Mesendoderm (in vitro differentiated cells): Measurements from ENCODE around the gene PLPPR1.

Experiments
- DNase-seq: peaks from one replicate; pipeline ENCODE4 v3.0.0; 2013
- H2AK5ac ChIP-seq: 2 replicates; pipeline ENCODE4 v1.6.1; 2013; ENCODE audit warnings: low read length, inconsistent platforms
- H2BK120ac ChIP-seq: 2 replicates; pipeline ENCODE4 v1.6.1; 2013; ENCODE audit warnings: low read depth, mild to moderate bottlenecking, low read length, moderate library complexity, mixed read lengths
- H2BK15ac ChIP-seq: replicated peaks from 2 replicates; pipeline ENCODE4 v1.6.1; 2013; ENCODE audit warnings: low read depth, mild to moderate bottlenecking, moderate library complexity
- H2BK5ac ChIP-seq: 2 replicates; pipeline ENCODE4 v1.6.1; 2013; ENCODE audit warnings: low read length, inconsistent platforms
- H3K18ac ChIP-seq: 2 replicates; pipeline ENCODE4 v1.6.1; 2013; ENCODE audit warnings: mild to moderate bottlenecking, low read length, mixed read lengths
- H3K23ac ChIP-seq: one replicate; pipeline ENCODE4 v1.6.1; 2013; ENCODE audit warnings: low read length
- H3K27ac ChIP-seq: 2 replicates; pipeline ENCODE4 v1.5.1; 2013; ENCODE audit warnings: low read depth, mild to moderate bottlenecking, inconsistent platforms, low read length, moderate library complexity
- H3K27me3 ChIP-seq: 2 replicates; pipeline ENCODE4 v1.6.1; 2013; ENCODE audit warnings: low read length, control low read depth, mild to moderate bottlenecking, inconsistent platforms; ENCODE audit not compliant: insufficient read depth, poor library complexity
- H3K36me3 ChIP-seq: 2 replicates; pipeline ENCODE4 v1.6.1; 2013; ENCODE audit warnings: low read length, inconsistent platforms; ENCODE audit not compliant: control insufficient read depth, insufficient read depth
- H3K4ac ChIP-seq: one replicate; pipeline ENCODE4 v1.6.1; 2013; ENCODE audit warnings: low read depth, mild to moderate bottlenecking, low read length, moderate library complexity
- H3K4me1 ChIP-seq: 2 replicates; pipeline ENCODE4 v1.6.1; 2013; ENCODE audit warnings: low read depth, low read length, inconsistent platforms; ENCODE audit not compliant: control insufficient read depth
- H3K4me2 ChIP-seq: 2 replicates; pipeline ENCODE4 v1.6.1; 2013; ENCODE audit warnings: low read length
- H3K4me3 ChIP-seq: 2 replicates; pipeline ENCODE4 v1.5.1; 2013; ENCODE audit warnings: mild to moderate bottlenecking, low read length
- H3K56ac ChIP-seq: one replicate; pipeline ENCODE4 v1.6.1; 2013; ENCODE audit warnings: low read length
- H3K79me1 ChIP-seq: 2 replicates; pipeline ENCODE4 v1.6.1; 2013; ENCODE audit warnings: low read length, inconsistent platforms
- H3K79me2 ChIP-seq: 2 replicates; pipeline ENCODE4 v1.6.1; 2013; ENCODE audit warnings: mild to moderate bottlenecking, low read length; ENCODE audit not compliant: control insufficient read depth, insufficient read depth
- H3K9ac ChIP-seq: 2 replicates; pipeline ENCODE4 v1.6.1; 2013; ENCODE audit warnings: low read length, inconsistent platforms
- H4K5ac ChIP-seq: one replicate; pipeline ENCODE4 v1.6.1; 2013; ENCODE audit warnings: low read length
- H4K8ac ChIP-seq: one replicate; pipeline ENCODE4 v1.6.1; 2013; ENCODE audit warnings: low read depth, mild to moderate bottlenecking, control low read depth, low read length, moderate library complexity
- WGBS: extraction: QIAGEN DNeasy Blood & Tissue Kit; methylation state at CpG from one replicate; pipeline ENCODE4 v1.1.7; 2013; ENCODE audit warnings: low lambda C conversion rate, missing lambda C conversion rate; ENCODE audit not compliant: insufficient coverage; ENCODE audit errors: extremely low coverage; 5-methylcytosine and 5-hydroxymethylcytosine counted together

The PLPPR1 gene

GRCh38 chr9:101264727-101265126 is 236.2 kb downstream of the PLPPR1 start:
- no peak overlapping the region for H3K4ac ChIP-seq
- no peak overlapping the region for H3K56ac ChIP-seq
- no peaks in the 10 kb centered on the region for H3K79me2 ChIP-seq
- H3K27me3 ChIP-seq: no peaks in the 10 kb centered on the region
- no peak overlapping the region for H3K4me3 ChIP-seq
- H2BK5ac ChIP-seq: no peak overlapping the region
- H2AK5ac ChIP-seq: no peak overlapping the region
- no peak overlapping the region for H3K9ac ChIP-seq
- H4K5ac ChIP-seq: no peak overlapping the region
- DNase-seq: no peak
- H4K8ac ChIP-seq: no peak overlapping the region
- no peaks in the 10 kb centered on the region for H3K36me3 ChIP-seq
- H2BK15ac ChIP-seq: no peak overlapping the region
- no peak overlapping the region for H2BK120ac ChIP-seq
- peaks cover 2% of the 10 kb centered on the region for H3K4me1 ChIP-seq
- H3K18ac ChIP-seq: no peak overlapping the region
- no peak overlapping the region for H3K4me2 ChIP-seq
- no peak overlapping the region for H3K23ac ChIP-seq
- H3K79me1 ChIP-seq: no peaks in the 10 kb centered on the region
- H3K27ac ChIP-seq: no peak overlapping the region

DNA sequence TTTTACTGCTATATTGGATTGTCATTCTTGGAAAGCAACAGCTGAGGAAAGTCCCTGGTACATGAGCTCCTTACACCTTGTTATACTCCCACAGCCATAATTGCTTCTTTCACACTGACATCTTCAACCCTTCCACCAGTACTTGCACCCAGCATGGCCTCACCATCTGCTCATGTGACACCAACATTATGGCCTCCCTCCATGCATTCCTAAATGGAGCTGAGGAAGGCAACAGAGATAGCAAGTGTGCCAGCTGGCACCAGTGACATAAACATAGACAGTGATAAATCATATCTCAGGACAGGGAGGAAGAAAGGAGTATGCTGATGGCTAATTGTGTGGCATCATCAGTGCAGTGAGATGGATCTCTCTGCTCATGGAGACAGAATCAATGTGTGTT is 236.7 kb downstream of the PLPPR1 start:
- H3K79me2 ChIP-seq: no peaks in the 10 kb centered on the region
- H3K23ac ChIP-seq: no peak overlapping the region
- no peak overlapping the region for H3K4me3 ChIP-seq
- no peak overlapping the region for H3K56ac ChIP-seq
- no peak overlapping the region for H2AK5ac ChIP-seq
- H3K27me3 ChIP-seq: no peaks in the 10 kb centered on the region
- no peak overlapping the region for H3K4ac ChIP-seq
- no peak overlapping the region for H2BK120ac ChIP-seq
- no peak overlapping the region for H3K4me2 ChIP-seq
- H3K79me1 ChIP-seq: no peaks in the 10 kb centered on the region
- H2BK15ac ChIP-seq: no peak overlapping the region
- H4K8ac ChIP-seq: no peak overlapping the region
- H2BK5ac ChIP-seq: no peak overlapping the region
- no peak overlapping the region for H3K18ac ChIP-seq
- no peak for DNase-seq
- no peak overlapping the region for H3K27ac ChIP-seq
- no peak overlapping the region for H4K5ac ChIP-seq
- H3K36me3 ChIP-seq: no peaks in the 10 kb centered on the region
- H3K9ac ChIP-seq: no peak overlapping the region
- H3K4me1 ChIP-seq: peaks cover 4% of the 10 kb centered on the region

GRCh38 chr9:101268426-101268825 is 239.9 kb downstream of the PLPPR1 start:
- Histone ChIP-seq H4K8ac (no peak overlapping the region), H3K36me3 (no peaks in the 10 kb centered on the region), H3K4ac (no peak overlapping the region), H3K4me3 (no peak overlapping the region), H3K18ac (no peak overlapping the region), H3K4me2 (no peak overlapping the region), H2BK15ac (no peak overlapping the region), H3K56ac (no peak overlapping the region), H3K27ac (no peak overlapping the region), H3K23ac (no peak overlapping the region), H2BK120ac (no peak overlapping the region), H3K4me1 (peaks cover 4% of the 10 kb centered on the region), H2BK5ac (no peak overlapping the region), H4K5ac (no peak overlapping the region), H3K79me2 (no peaks in the 10 kb centered on the region), H3K9ac (no peak overlapping the region), H3K79me1 (no peaks in the 10 kb centered on the region), H2AK5ac (no peak overlapping the region), H3K27me3 (no peaks in the 10 kb centered on the region)
- no CpG with 5 or more reads among the region's 1 CpG for WGBS
- no peak for DNase-seq

GRCh38 chr9:101269591-101270283 is 241.2 kb downstream of the PLPPR1 start:
- no peak overlapping the region for H3K9ac ChIP-seq
- no peak overlapping the region for H3K18ac ChIP-seq
- no peaks in the 10 kb centered on the region for H3K27me3 ChIP-seq
- no peaks in the 10 kb centered on the region for H3K36me3 ChIP-seq
- no peaks in the 10 kb centered on the region for H3K79me1 ChIP-seq
- no peak overlapping the region for H3K4me2 ChIP-seq
- no peak overlapping the region for H3K27ac ChIP-seq
- H3K23ac ChIP-seq: no peak overlapping the region
- H2BK15ac ChIP-seq: no peak overlapping the region
- no peak overlapping the region for H2AK5ac ChIP-seq
- H3K4ac ChIP-seq: no peak overlapping the region
- H2BK120ac ChIP-seq: no peak overlapping the region
- DNase-seq: no peak
- no peak overlapping the region for H4K5ac ChIP-seq
- H2BK5ac ChIP-seq: no peak overlapping the region
- no peak overlapping the region for H3K4me3 ChIP-seq
- H3K56ac ChIP-seq: peak overlapping the region; percentile 28
- H3K79me2 ChIP-seq: no peaks in the 10 kb centered on the region
- no CpG with 5 or more reads among the region's 9 CpGs for WGBS
- peaks cover 4% of the 10 kb centered on the region for H3K4me1 ChIP-seq
- H4K8ac ChIP-seq: no peak overlapping the region

DNA sequence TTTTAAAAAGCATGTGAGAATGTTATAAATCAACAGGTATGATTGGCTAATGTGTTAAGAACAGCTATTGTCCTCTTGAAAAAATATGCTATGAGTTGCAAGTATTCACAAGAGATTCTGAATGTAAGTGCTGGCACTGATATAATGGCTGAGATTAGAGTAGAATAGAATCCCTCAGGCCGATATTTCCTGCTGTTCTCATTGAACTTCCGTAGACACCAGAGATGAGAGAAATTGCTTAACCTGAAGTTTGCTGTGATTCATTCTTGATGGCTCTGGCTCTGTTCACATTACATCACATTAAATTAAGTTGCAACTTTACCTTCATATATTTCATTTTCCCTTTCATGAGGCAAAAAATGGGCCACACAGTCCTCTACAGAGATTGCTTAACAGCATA is 241.8 kb downstream of the PLPPR1 start:
- Histone ChIP-seq H3K27ac (no peak overlapping the region), H3K56ac (no peak overlapping the region), H3K4ac (no peak overlapping the region), H3K18ac (no peak overlapping the region), H3K79me2 (no peaks in the 10 kb centered on the region), H2BK120ac (no peak overlapping the region), H3K27me3 (no peaks in the 10 kb centered on the region), H3K4me2 (no peak overlapping the region), H4K5ac (no peak overlapping the region), H3K23ac (no peak overlapping the region), H3K4me3 (no peak overlapping the region), H4K8ac (no peak overlapping the region), H3K9ac (no peak overlapping the region), H3K79me1 (no peaks in the 10 kb centered on the region), H2BK15ac (no peak overlapping the region), H2AK5ac (no peak overlapping the region), H2BK5ac (no peak overlapping the region), H3K36me3 (no peaks in the 10 kb centered on the region), H3K4me1 (peaks cover 4% of the 10 kb centered on the region)
- peak; percentile 31 for DNase-seq
- WGBS: no CpG with 5 or more reads among the region's 2 CpGs

DNA sequence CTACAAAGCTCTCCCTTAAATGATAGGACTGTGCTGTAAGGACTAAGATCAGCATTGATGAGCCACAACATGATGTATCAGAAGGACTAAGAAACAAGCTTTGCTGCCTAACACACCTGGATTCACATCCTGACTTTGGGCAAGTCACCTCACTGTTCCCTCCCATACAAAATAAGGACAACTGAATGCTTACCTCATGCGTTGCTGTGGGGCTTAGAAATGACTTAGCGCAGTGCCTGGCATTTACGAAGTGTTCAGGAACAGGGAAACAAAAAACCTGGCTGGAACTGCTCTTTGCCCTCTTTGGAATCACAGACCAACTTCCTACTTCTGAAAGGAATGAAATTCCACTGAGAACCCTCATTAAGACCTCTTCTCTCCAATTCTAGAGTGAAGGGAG is 242.6 kb downstream of the PLPPR1 start:
- H3K79me1 ChIP-seq: no peaks in the 10 kb centered on the region
- no peak overlapping the region for H3K4me2 ChIP-seq

More for the DNA sequence above, 242.6 kb downstream of the PLPPR1 start:
- H3K79me2 ChIP-seq: no peaks in the 10 kb centered on the region
- no peak overlapping the region for H2BK120ac ChIP-seq
- WGBS: no CpG with 5 or more reads among the region's 3 CpGs
- peaks cover 4% of the 10 kb centered on the region for H3K4me1 ChIP-seq
- DNase-seq: no peak
- H3K9ac ChIP-seq: no peak overlapping the region
- no peaks in the 10 kb centered on the region for H3K27me3 ChIP-seq
- no peak overlapping the region for H2BK5ac ChIP-seq
- no peak overlapping the region for H3K23ac ChIP-seq
- H3K27ac ChIP-seq: no peak overlapping the region
- H4K8ac ChIP-seq: no peak overlapping the region
- H3K56ac ChIP-seq: no peak overlapping the region
- H4K5ac ChIP-seq: no peak overlapping the region
- no peaks in the 10 kb centered on the region for H3K36me3 ChIP-seq
- H3K18ac ChIP-seq: no peak overlapping the region
- H2AK5ac ChIP-seq: no peak overlapping the region
- H2BK15ac ChIP-seq: no peak overlapping the region
- no peak overlapping the region for H3K4ac ChIP-seq
- no peak overlapping the region for H3K4me3 ChIP-seq
